Thyroid gland (tissue), 4 donors: ENCODE data around the gene HEPN1. TPM values are rescaled to one million over a fixed set of nuclear protein-coding genes. Genes with fewer than 3 reads are reported as not detected.

Source experiments
- DNase-seq, 2 donors: peaks; one replicate each; pipeline ENCODE4 v3.0.0-alpha.2; 2019
- H3K27ac ChIP-seq, 3 donors: fragments of 200-600 bp; sonication (generic); 1 replicate in 2 of 3; 2 replicates in 1 of 3; pipeline ENCODE4 v1.5.1; 2016 to 2019; ENCODE audit warnings: mild to moderate bottlenecking in 1 of 3, moderate library complexity in 1 of 3
- H3K27me3 ChIP-seq: fragments of 200-600 bp; sonication (generic); one replicate; pipeline ENCODE4 v1.5.1; 2019
- H3K36me3 ChIP-seq, 2 donors: fragments of 200-600 bp; sonication (generic); one replicate each; pipeline ENCODE4 v1.5.1; 2016 to 2019
- H3K4me1 ChIP-seq, 2 donors: fragments of 200-600 bp; sonication (generic); one replicate each; pipeline ENCODE4 v1.5.1; 2017 to 2019
- H3K4me3 ChIP-seq, 3 donors: fragments of 200-600 bp; sonication (generic); replicated peaks in 1 of 3; 1 replicate in 2 of 3; 2 replicates in 1 of 3; pipeline ENCODE4 v1.5.1; 2016; ENCODE audit warnings: mild to moderate bottlenecking in 1 of 3
- H3K9me3 ChIP-seq: fragments of 200-600 bp; sonication (generic); one replicate; pipeline ENCODE4 v1.5.1; 2017
- POLR2A ChIP-seq, 2 donors: fragments of 450-650 bp; IDR thresholded peaks; one replicate each; pipeline ENCODE4 v1.6.1; 2017; ENCODE audit warnings: antibody characterized with exemption in 2 of 2, mild to moderate bottlenecking in 2 of 2, moderate library complexity in 1 of 2
- WGBS, 2 donors: methylation state at CpG; one replicate each; pipeline ENCODE4 v1.1.5; 2017; 5-methylcytosine and 5-hydroxymethylcytosine counted together
- intact Hi-C: fragments of 100-400 bp; cut with DNase I; formaldehyde crosslinking; loops from one replicate; pipeline ENCODE4 v1.15.1; 2023
- total RNA-seq, 4 donors: library from RNA; depleted of rRNA; stranded (reverse); fragments of >200 nt; gene quantifications; one replicate each; pipeline ENCODE4 v1.2.3, GENCODE V29; 2016
- TF ChIP-seq, protein P1 (sequence below), 6 experiments: fragments of 200-600 bp in 3 of 6; fragments of 450-650 bp in 3 of 6; sonication (generic) in 3 of 6; IDR thresholded peaks; one replicate each; pipeline ENCODE4 v1.5.1; 2016 to 2019; ENCODE audit warnings: antibody characterized with exemption in 6 of 6, mild to moderate bottlenecking in 2 of 6, inconsistent platforms in 1 of 6, moderate library complexity in 1 of 6

Gene HEPN1
- total RNA-seq, 4 donors from 2014 or later, result not detected

DNA sequence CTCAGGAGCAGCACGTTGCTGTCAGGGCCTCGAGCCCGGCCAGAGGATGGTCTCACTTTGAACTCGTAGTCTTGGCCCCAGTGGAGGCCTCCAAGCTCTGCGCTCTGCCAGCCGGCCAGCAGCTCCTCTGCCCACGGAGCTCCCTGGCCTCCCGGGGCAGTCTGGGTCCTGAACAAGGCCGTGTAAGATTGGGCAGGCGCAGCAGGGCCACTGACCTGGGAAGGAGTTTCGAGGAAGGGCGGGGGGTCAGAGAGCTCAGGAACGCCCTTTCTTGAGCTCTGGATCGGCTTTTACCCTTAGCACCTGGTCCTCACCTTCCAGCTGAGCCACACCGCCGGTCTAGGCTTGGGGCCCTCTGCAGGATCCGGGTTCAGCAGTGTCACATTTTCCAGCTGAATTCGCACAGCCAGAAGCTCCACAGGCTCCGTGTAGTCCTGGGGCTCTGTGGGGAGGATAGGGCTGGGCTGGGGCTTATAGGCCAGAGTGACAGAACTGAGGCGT lies 23.5 kb upstream of the HEPN1 start:
- TF ChIP-seq, protein P1, sequence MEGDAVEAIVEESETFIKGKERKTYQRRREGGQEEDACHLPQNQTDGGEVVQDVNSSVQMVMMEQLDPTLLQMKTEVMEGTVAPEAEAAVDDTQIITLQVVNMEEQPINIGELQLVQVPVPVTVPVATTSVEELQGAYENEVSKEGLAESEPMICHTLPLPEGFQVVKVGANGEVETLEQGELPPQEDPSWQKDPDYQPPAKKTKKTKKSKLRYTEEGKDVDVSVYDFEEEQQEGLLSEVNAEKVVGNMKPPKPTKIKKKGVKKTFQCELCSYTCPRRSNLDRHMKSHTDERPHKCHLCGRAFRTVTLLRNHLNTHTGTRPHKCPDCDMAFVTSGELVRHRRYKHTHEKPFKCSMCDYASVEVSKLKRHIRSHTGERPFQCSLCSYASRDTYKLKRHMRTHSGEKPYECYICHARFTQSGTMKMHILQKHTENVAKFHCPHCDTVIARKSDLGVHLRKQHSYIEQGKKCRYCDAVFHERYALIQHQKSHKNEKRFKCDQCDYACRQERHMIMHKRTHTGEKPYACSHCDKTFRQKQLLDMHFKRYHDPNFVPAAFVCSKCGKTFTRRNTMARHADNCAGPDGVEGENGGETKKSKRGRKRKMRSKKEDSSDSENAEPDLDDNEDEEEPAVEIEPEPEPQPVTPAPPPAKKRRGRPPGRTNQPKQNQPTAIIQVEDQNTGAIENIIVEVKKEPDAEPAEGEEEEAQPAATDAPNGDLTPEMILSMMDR (IDR thresholded peaks at IDR 0.05), result no peak
- no peak for TF ChIP-seq POLR2A (IDR thresholded peaks at IDR 0.05)
- H3K27ac ChIP-seq, result peak overlapping the region in 2 of 3 donors; percentile 67 to 80
- H3K36me3 ChIP-seq, result no peaks in the 10 kb centered on the region
- intact Hi-C loops, result no loop called here
- no peak overlapping the region for H3K4me3 ChIP-seq
- H3K9me3 ChIP-seq, result no peaks in the 10 kb centered on the region
- no peaks in the 10 kb centered on the region for H3K27me3 ChIP-seq
- DNase-seq, result no peak
- WGBS, 2 donors, result 86 to 87% methylated on average over 7 to 20 of the region's 20 CpGs
- peaks cover 0 to 27% of the 10 kb centered on the region in 2 donors for H3K4me1 ChIP-seq

DNA sequence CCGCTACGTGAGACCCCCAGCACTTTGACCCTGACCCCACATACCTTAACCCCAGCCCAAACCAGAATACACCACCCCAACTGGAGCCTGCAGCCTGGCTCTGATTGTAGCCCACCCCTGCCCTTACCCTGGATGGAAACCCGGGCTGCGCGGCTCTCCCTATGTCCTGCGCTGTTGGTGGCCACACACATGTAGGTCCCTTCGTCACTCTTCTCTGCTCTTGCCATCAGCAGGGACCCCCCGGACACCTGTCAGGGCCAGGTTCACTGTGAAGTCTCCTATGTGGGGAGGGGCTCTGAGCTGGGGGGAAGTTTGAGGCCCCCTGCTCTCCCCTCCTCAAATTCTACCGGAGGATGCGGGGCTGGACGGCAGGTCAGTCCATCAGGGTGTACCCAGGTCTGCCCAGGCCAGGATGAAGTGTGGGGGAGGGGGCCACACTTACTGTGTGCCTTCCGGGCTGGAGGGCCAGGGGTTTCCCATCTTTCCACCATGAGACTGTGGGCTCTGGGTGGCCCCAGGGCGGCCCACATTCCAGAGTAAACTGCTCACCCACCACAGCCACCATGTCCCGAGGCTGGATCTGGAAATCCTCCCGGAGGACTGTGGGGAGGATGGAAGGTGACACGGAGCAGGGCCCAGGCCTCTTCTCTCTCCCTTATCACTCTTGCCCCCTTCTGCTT lies 22.8 kb upstream of the HEPN1 start:
- 78 to 81% methylated on average over 16 of the region's 16 CpGs for WGBS, 2 donors
- Histone ChIP-seq H3K9me3 (no peaks in the 10 kb centered on the region), H3K27me3 (no peaks in the 10 kb centered on the region), H3K4me3 (peak overlapping the region in 1 of 3 donors; percentile 19), H3K27ac (peak overlapping the region; percentile 63 to 80 (median 67)), H3K4me1 (peaks cover 0 to 22% of the 10 kb centered on the region in 2 donors), H3K36me3 (no peaks in the 10 kb centered on the region)
- no peak for DNase-seq
- intact Hi-C loops, result no loop called here
- no peak for TF ChIP-seq POLR2A (IDR thresholded peaks at IDR 0.05)
- TF ChIP-seq, protein P1 (IDR thresholded peaks at IDR 0.05), result no peak

DNA sequence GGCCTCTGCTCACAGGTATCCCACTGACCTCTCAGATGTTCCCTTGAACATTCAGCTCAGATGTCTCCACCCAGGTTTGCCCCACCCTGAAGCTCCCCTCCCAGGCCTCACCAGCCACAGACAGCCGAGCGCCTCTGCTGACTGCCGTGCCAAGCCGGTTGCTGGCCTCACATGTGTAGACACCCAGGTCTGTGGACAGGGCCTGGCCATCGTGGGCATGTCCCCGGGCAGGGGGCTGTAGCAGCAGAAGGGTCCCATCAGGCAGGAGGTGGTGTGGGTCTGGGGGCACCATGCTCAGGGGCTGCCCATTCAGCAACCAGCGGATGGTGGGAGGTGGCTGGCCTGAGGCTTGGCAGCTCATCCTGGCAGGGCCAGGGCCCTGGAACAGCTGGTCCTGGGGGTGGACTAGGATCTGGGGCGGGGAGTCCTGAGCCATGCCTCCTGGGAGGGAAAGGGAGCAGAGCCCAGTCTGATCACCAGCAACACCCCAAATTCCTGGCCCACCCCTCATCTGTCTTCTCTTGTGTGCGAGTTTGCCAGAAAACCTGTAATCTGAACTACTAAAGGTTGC lies 22.1 kb upstream of the HEPN1 start:
- Histone ChIP-seq H3K27me3 (no peaks in the 10 kb centered on the region), H3K27ac (peak overlapping the region; percentile 63 to 80 (median 67)), H3K36me3 (no peaks in the 10 kb centered on the region), H3K9me3 (no peaks in the 10 kb centered on the region), H3K4me3 (peak overlapping the region in 1 of 3 donors; percentile 19), H3K4me1 (peaks cover 0 to 20% of the 10 kb centered on the region in 2 donors)
- no peak for DNase-seq
- 57 to 90% methylated on average over 5 to 9 of the region's 9 CpGs for WGBS, 2 donors
- intact Hi-C loops, result no loop called here
- TF ChIP-seq, protein P1 (IDR thresholded peaks at IDR 0.05), result no peak
- TF ChIP-seq POLR2A (IDR thresholded peaks at IDR 0.05), result no peak

DNA sequence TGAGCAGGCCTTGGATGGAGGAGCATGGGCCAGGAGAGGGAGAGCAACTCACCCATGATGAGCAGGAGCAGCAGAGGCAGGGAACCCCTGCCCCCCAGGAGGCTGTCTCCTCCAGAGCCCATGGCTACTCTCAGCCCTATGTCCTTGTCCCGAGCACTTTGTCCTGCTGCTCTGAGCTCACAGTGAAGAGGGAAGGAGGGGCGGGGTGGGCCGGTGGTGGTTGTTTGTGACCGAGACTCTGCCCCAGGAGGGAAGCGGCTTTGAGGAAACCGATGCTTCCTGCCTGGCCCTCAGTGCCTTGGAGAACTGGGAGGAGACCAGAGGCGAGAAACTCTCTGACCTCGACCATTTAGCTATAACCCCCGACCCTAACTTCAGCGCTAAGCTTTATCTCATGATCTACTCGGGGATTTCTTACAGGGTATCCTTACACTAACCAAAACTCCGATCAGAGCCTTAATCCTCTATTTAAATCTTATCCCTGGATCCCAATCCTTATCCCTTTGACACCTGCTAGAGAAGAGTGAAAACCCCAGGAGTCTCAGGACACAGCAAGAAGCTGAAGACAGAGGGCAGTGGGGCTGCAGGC lies 21.3 kb upstream of the HEPN1 start, which contains the start of gene ROBO4:
Gene ROBO4 (minus strand): TSS at position 192 of the 589 bp plus-strand sequence. CDS start 70 bp downstream, at position 122.
- H3K4me1 ChIP-seq, result peaks cover 0 to 20% of the 10 kb centered on the region in 2 donors
- peak within 1 kb of the TSS; percentile 63 to 80 (median 67) for H3K27ac ChIP-seq

More for the DNA sequence above, 21.3 kb upstream of the HEPN1 start, which contains the start of gene ROBO4:
- peak within 1 kb of the TSS in 1 of 3 donors; percentile 19 for H3K4me3 ChIP-seq
- H3K36me3 ChIP-seq, result no peaks in the 10 kb centered on the region
- DNase-seq, result peak; percentile 22 to 28
- intact Hi-C loops, result no loop called here
- TF ChIP-seq, protein P1 (IDR thresholded peaks at IDR 0.05), result no peak
- TF ChIP-seq POLR2A (IDR thresholded peaks at IDR 0.05), result no peak
- no peaks in the 10 kb centered on the region for H3K9me3 ChIP-seq
- H3K27me3 ChIP-seq, result no peaks in the 10 kb centered on the region
- 37 to 43% methylated on average over 12 of the region's 12 CpGs for WGBS, 2 donors
